Measurements from ENCODE around the gene SYTL3.
"Not testable (repeated sequence)": the region's sequence is repeated elsewhere in the genome, so short reads cannot be mapped to it uniquely, and the experiment has no call there.

Gene SYTL3

DNA sequence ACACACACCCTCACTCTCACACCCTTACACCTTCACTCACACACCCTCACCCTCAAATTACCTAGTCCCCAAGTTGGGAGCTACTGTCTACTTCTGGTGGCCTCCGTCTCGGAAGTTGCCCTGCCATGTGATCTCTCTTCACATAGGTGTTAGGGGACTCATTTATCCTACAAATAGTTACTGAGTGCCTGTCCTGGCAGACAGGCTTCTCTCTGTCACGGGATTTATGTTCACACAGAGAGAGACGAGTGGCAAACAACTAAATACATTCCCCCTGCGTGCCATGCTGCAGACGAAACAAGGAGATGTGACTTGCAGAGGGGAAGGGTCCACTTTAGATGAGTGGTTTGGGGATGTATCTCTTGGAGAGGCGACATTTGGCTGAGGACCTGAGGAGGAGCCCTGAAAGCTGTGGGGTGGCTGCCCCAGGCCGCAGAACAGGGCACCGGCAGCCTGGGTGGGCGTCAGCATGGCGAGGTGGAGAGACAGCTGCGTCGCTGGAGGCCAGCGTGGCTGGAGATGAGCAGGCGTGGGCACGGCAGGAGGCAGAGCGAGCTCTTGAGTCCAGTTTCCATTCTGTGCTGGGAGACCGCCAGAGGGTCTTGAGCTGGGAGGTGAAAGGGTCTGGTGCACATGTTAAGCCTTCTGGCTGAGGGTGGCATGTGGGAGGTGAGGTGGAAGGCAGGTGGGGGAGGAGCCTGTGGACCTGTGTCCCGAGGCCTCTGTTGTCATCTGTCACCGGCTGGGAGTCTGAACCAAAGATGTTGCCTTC is 22.5 kb upstream of the SYTL3 start:
- DNase-seq (ENCODE audit: low spot score in 2 of 2): no peak
- no peaks in the 10 kb centered on the region for H3K9me3 ChIP-seq
- peaks cover 57% of the 10 kb centered on the region for H3K36me3 ChIP-seq (replicated peaks)
- in situ Hi-C loops (cut with MboI; ENCODE audit: low sequenced_read_pairs): no loop called here
- H3K4me1 ChIP-seq: no peaks in the 10 kb centered on the region
- no peak overlapping the region for H3K4me3 ChIP-seq
- H3K27me3 ChIP-seq (ENCODE audit: low read depth): no peaks in the 10 kb centered on the region

DNA sequence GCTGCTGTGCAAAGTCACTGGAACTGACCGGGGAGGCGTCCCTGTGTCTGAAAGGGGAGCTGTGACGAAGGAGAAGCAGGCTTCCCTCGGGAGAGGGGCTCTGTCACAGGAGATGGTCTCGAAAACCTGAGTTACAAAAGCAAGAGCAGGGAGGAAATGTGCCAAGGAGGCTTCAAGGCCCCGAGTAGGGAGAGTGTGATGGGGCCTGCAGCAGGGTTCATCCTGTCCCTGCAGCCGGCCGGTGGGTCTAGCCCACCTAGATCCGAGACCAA is 22.0 kb upstream of the SYTL3 start:
- Histone ChIP-seq H3K4me1 (no peaks in the 10 kb centered on the region), H3K27me3 (ENCODE audit: low read depth) (no peaks in the 10 kb centered on the region), H3K4me3 (no peak overlapping the region), H3K9me3 (no peaks in the 10 kb centered on the region), H3K36me3 (replicated peaks) (peaks cover 56% of the 10 kb centered on the region)
- in situ Hi-C loops (cut with MboI; ENCODE audit: low sequenced_read_pairs): no loop called here
- no peak for DNase-seq (ENCODE audit: low spot score in 2 of 2)

DNA sequence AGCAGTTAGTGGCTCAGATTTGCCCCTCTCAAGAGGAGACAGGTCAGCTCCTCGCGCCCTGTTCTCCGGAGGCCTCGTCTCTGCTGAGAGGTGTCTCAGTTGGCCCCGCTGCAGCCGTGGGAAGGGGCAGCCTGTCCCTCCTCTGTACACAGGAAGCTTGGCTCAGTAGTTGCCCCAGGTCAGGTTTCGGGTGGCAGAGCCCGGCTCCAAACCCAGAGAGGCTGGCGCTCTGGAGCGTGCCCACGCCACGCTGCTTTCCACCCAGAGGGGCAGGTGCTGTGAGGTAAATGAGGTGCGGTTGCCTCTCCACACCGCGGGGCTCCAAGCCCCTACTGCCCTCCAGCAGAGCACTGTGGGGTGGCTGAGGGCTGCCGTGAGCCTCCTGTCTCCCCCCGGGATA is 21.3 kb upstream of the SYTL3 start:
- H3K9me3 ChIP-seq: no peaks in the 10 kb centered on the region
- no peak overlapping the region for H3K4me3 ChIP-seq
- DNase-seq (ENCODE audit: low spot score in 2 of 2): no peak
- H3K27me3 ChIP-seq (ENCODE audit: low read depth): no peaks in the 10 kb centered on the region
- in situ Hi-C loops (cut with MboI; ENCODE audit: low sequenced_read_pairs): no loop called here
- no peaks in the 10 kb centered on the region for H3K4me1 ChIP-seq
- H3K36me3 ChIP-seq (replicated peaks): peaks cover 56% of the 10 kb centered on the region

DNA sequence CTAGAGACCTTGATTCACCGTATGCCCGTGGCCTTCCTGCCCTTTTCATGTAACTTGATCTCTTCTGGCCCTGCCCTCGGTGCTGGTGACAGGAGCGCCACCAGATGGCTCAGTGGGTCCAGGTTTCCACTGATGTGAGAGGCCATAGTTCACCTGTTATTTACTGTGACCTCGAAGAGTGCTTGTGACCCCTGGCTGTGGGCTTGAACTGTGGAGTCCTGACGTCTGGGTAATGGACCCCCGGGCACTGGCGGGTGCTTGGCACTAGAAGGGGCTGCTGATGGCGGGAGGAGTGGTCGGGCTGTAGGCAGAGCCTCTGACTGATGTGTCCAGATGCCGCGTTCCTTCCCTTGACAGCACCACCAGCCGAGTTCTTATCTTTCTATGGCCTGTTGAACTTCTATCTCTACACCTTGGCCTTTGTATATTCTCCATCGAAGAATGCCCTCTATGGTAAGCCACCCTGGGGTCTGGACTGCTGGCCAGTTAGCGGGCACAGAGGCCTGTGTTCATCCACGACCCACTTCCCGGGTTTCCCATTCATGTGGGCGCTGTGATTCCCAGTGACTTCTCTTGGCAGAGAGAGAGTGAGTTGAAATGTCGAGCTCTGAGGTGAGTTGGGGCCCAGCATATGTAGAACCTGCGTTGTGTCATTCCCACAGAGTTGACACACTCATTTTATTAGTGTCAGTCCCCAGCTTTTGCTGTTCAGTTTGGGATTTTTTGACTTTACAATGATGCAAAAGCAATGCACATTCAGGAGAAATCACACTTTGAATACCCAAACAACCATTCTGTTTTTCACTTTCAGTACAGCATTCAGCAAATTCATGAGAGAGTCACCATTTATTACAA is 20.3 kb upstream of the SYTL3 start:
- in situ Hi-C loops (cut with MboI; ENCODE audit: low sequenced_read_pairs): no loop called here
- H3K4me1 ChIP-seq: no peaks in the 10 kb centered on the region
- H3K4me3 ChIP-seq: no peak overlapping the region
- H3K36me3 ChIP-seq (replicated peaks): peaks cover 60% of the 10 kb centered on the region
- H3K27me3 ChIP-seq (ENCODE audit: low read depth): no peaks in the 10 kb centered on the region
- H3K9me3 ChIP-seq: no peaks in the 10 kb centered on the region
- DNase-seq (ENCODE audit: low spot score in 2 of 2): no peak

DNA sequence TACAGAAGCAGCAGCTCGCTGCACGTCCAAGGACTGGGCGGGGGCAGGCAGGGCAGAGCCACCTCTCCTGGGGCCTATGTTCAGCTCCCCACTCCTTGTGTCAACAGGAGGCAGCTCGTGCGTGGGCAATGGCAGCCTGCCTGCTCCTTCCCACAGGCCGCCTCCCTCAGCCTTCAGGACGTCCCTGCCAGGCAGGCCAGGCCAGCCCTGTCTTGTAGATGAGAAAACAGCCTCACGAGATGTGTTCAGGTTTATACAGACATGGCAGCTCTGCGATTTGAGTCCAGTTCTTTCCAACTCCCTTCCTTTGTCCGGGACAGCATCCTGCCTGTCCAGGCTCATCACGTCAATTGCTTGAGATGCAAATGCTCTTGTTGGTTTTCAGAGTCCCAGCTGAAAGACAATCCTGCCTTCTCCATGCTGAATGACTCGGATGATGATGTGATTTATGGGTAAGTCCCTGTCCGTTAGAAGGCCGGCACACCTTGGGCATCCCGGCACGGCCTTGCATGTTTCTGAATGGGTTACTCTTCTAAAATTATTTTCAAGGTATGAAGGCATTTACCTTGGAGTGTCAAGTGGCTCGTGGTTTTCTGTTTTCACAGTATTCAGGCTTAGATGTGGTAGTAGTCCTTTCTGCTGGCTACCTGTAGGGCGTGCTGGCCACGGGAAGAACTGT is 18.8 kb upstream of the SYTL3 start:
- DNase-seq (ENCODE audit: low spot score in 2 of 2): no peak
- no peaks in the 10 kb centered on the region for H3K4me1 ChIP-seq
- H3K4me3 ChIP-seq: no peak overlapping the region
- no peaks in the 10 kb centered on the region for H3K9me3 ChIP-seq
- peaks cover 67% of the 10 kb centered on the region for H3K36me3 ChIP-seq (replicated peaks)
- H3K27me3 ChIP-seq (ENCODE audit: low read depth): no peaks in the 10 kb centered on the region
- in situ Hi-C loops (cut with MboI; ENCODE audit: low sequenced_read_pairs): no loop called here

DNA sequence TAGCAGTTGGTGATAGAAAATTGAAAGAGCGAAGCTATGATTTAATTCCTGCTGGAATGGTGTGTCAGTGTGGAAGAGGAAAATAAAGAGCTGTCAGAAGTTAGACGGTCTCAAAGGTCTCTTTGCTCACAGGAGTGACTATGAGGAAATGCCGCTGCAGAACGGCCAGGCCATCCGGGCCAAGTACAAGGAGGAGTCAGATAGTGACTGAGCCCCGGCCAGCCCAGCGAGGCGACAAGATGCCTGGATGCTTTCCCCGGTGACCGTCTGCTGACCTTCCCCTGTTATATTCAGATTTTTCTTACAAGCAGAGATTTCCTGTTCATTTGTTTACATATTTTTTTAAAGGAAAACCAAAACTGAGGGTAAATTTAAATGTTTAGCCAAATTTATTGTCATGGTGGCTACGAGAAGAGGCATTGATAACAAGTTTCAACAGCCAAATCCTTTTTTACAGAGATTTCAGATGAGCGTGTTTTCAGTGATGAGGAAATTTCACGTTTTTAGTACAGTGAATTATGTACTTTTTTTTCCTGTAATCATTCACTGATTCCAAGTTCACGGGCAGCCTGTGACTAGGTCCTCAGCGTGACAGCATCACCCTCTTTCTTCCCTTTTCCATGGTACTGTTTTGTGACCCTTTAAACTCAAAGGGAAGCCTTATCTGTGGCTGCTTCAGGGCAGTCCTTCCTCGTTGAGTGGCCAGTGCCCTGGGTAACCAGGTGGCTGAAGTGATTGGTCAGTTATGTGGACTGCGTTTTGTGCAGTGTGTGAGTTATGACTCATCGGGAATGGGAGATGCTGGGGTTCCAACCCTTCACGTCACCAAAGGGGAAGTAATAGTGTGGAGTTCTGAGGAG is 17.9 kb upstream of the SYTL3 start:
- no peak for DNase-seq (ENCODE audit: low spot score in 2 of 2)
- Histone ChIP-seq H3K27me3 (ENCODE audit: low read depth) (no peaks in the 10 kb centered on the region), H3K9me3 (no peaks in the 10 kb centered on the region), H3K4me1 (no peaks in the 10 kb centered on the region), H3K36me3 (replicated peaks) (peaks cover 68% of the 10 kb centered on the region), H3K4me3 (no peak overlapping the region)
- in situ Hi-C loops (cut with MboI; ENCODE audit: low sequenced_read_pairs): no loop called here

DNA sequence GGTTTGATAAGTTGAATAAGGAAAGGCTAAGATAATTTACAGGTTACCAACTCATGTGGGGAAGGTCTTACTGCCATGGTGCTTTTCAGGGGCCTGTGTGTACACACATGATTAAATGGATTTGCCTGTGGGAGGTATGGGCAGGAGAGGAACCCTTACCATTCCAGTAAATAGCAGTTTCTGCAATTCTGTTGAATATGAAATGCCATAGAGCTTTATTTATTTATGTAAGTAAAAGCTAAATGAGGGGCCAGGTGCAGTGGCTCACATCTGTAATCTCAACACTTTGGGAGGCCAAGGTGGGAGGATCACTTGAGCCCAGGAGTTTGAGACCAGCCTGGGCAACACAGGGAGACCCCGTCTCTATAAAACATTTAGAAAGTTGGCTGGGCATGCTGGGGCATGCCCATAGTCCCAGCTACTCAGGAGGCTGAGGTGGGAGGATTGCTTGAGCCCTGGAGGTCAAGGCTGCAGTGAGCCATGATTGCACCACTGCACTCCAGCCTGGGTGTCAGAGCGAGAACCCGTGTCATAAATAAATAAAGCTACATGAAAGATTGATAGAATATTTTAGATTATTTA is 17.2 kb upstream of the SYTL3 start:
- H3K36me3 ChIP-seq (replicated peaks): peaks cover 64% of the 10 kb centered on the region

DNA sequence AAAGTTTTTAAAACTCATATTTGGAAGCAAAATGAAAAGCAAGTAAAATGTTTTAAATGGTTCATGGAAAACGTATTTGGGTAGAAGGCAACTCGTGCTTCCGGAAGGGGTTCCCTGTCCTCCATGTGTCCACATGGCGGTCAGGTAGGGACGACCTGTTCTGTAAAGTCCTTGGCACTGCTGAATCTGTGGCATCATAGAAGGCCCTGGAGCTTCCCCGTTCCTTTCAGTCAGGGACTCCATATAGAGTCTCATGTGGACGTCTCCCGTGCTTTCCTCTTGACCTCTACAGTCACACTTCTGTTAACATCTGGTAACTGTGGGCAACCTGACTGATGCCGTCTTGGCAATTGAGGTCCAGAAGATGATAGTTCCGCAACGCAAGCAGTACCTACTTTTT is 16.7 kb upstream of the SYTL3 start:
- Histone ChIP-seq H3K9me3 (no peaks in the 10 kb centered on the region), H3K36me3 (replicated peaks) (peaks cover 63% of the 10 kb centered on the region), H3K27me3 (ENCODE audit: low read depth) (no peaks in the 10 kb centered on the region), H3K4me1 (no peaks in the 10 kb centered on the region), H3K4me3 (no peak overlapping the region)
- in situ Hi-C loops (cut with MboI; ENCODE audit: low sequenced_read_pairs): no loop called here
- no peak for DNase-seq (ENCODE audit: low spot score in 2 of 2)

More for the DNA sequence above, 17.2 kb upstream of the SYTL3 start:
- H3K27me3 ChIP-seq (ENCODE audit: low read depth); H3K4me3 ChIP-seq; in situ Hi-C loops (cut with MboI; ENCODE audit: low sequenced_read_pairs); H3K9me3 ChIP-seq; DNase-seq (ENCODE audit: low spot score in 2 of 2); H3K4me1 ChIP-seq: not testable (repeated sequence)

DNA sequence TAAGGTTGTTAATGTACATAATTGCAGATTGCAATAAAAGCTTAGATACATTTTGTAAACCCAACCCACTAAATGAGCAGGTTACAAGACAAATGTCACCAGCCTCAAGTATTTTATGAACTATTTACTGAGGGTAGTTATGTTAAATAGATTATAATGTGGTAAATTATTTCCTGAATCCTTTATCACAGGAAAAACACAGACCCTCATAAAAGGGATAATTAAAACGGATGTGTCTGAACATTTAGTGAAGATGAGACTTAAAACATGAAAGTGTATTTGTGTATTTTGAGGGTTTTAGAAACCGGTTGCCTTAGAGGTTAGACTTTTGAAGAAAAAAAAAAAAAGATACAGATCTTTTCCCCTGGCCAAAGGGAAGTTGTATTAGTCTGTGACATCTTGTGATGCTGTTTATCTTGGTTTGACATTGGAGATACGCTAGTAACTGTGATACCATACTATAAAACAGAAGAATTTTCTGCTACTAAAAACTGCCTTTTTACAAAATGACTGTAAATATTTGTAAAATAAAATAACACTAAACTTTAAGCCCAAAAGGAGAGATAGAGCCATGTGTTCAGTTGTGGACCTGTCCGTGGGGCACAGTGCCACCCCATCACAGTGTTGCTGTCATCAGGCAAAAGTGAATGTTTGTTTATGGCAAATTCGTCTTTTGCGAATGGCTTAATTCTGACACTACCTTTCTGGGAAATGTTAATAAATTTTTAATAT is 15.0 kb upstream of the SYTL3 start:
- H3K4me3 ChIP-seq: no peak overlapping the region
- no peaks in the 10 kb centered on the region for H3K4me1 ChIP-seq
- no peak for DNase-seq (ENCODE audit: low spot score in 2 of 2)
- no peaks in the 10 kb centered on the region for H3K27me3 ChIP-seq (ENCODE audit: low read depth)
- in situ Hi-C loops (cut with MboI; ENCODE audit: low sequenced_read_pairs): no loop called here
- peaks cover 47% of the 10 kb centered on the region for H3K36me3 ChIP-seq (replicated peaks)
- H3K9me3 ChIP-seq: no peaks in the 10 kb centered on the region

DNA sequence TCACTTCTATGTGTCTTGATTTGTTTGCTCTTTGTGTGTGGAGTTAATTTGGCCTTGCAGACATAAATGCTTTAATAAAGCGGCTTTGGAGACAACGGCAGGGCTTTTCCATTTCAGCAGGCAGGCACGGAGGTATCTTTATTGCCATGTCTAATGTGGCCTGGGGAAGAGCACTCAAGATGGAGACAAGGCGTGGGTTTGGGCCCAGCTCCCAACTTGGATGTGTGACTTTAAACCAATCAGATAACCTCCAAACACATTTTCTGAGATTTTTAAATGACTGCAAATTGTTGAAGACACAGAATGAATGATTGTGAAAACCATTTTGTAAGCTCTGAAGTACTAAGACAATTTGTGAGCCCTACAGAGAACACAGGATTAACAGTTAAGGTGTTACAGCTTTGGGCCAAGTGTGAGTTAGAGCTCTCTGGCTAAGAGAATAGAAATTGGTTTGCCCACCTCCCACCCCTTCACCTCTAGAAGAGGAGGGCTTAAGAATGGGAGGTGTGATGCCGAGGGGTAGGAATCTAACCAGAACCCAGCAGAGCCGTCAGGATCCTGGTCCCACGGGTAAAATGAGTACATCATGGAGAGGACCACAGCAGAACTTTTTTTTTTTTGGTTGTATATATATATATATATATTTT is 14.3 kb upstream of the SYTL3 start:
- Histone ChIP-seq H3K4me1 (no peaks in the 10 kb centered on the region), H3K27me3 (ENCODE audit: low read depth) (no peaks in the 10 kb centered on the region), H3K4me3 (no peak overlapping the region), H3K9me3 (no peaks in the 10 kb centered on the region), H3K36me3 (replicated peaks) (peaks cover 42% of the 10 kb centered on the region)
- in situ Hi-C loops (cut with MboI; ENCODE audit: low sequenced_read_pairs): no loop called here
- DNase-seq (ENCODE audit: low spot score in 2 of 2): no peak

DNA sequence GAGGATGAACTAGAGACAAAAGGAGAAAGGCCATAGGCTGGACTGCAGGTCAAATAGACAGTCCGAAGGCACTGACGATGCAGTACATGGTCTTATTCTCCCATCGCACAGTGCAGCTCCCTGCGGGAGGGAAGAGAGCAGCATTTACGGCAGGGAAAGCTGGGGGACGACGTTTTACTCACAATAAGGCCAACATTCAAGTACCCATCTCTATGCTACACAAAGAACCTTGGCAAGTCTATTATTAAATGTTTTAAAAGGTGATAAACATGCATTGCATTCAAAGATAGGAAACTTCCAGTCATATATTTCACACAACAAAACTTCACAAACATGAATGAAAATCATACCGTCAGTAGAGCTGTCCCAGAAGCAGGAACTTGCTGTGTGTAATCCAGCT is 13.1 kb upstream of the SYTL3 start:
- Histone ChIP-seq H3K27me3 (ENCODE audit: low read depth) (no peaks in the 10 kb centered on the region), H3K4me1 (no peaks in the 10 kb centered on the region), H3K4me3 (no peak overlapping the region), H3K9me3 (no peaks in the 10 kb centered on the region), H3K36me3 (replicated peaks) (peaks cover 33% of the 10 kb centered on the region)
- in situ Hi-C loops (cut with MboI; ENCODE audit: low sequenced_read_pairs): no loop called here
- DNase-seq (ENCODE audit: low spot score in 2 of 2): no peak

DNA sequence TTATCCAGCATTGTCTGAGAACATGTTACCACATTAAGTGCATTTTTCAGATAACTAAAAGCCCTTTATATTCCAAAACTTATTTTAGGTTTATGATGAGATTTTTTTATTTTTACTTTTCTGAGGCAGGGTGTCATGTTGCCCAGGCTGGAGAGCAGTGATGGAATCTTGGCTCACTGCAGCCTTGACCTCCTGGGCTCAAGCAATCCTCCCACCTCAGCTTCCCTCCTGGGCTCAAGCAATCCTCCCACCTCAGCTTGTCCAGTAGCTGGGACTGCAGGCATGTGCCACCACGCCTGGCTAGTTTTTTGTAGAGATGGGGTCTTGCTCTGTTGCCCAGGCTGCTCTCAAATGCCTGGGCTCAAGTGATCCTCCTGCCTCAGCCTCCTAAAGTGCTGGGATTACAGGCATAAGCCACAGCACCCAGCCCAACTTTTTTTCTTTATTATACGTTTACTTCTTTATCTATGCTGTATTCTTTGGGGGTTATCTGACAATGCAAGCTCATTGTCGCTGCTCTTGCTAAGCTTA is 11.5 kb upstream of the SYTL3 start:
- no peaks in the 10 kb centered on the region for H3K9me3 ChIP-seq
- H3K36me3 ChIP-seq (replicated peaks): peaks cover 26% of the 10 kb centered on the region
- 0 out of 2 replicates have a peak, but pooled peaks cover under 1% of the 10 kb centered on the region for H3K4me1 ChIP-seq
- no peak for DNase-seq (ENCODE audit: low spot score in 2 of 2)
- H3K4me3 ChIP-seq: no peak overlapping the region
- in situ Hi-C loops (cut with MboI; ENCODE audit: low sequenced_read_pairs): no loop called here
- H3K27me3 ChIP-seq (ENCODE audit: low read depth): no peaks in the 10 kb centered on the region
